DOHH2 (cell line): ENCODE measurements around the gene TREML4.

Experiments
- H3F3A ChIP-seq: fragments of 200-600 bp; sonication (generic), shearing (Covaris generic); 2 replicates; pipeline ENCODE4 v1.6.0; 2016; ENCODE audit warnings: antibody characterized with exemption, mild to moderate bottlenecking; ENCODE audit not compliant: control insufficient read depth, insufficient read depth
- H3K27ac ChIP-seq: fragments of 200-600 bp; sonication (generic); 2 replicates; pipeline ENCODE4 v1.5.1; 2014; ENCODE audit warnings: low read depth, mild to moderate bottlenecking, low read length, moderate library complexity
- H3K27me3 ChIP-seq: fragments of 200-600 bp; sonication (generic); 2 replicates; pipeline ENCODE4 v1.6.1; 2014; ENCODE audit warnings: mild to moderate bottlenecking, low read length, mixed read lengths; ENCODE audit not compliant: control insufficient read depth
- H3K36me3 ChIP-seq: fragments of 200-600 bp; sonication (generic); 2 replicates; pipeline ENCODE4 v1.6.1; 2014; ENCODE audit warnings: mild to moderate bottlenecking, low read length, moderate library complexity, mixed read lengths; ENCODE audit not compliant: control insufficient read depth
- H3K4me1 ChIP-seq: fragments of 200-600 bp; sonication (generic); 2 replicates; pipeline ENCODE4 v1.6.1; 2014; ENCODE audit warnings: mild to moderate bottlenecking, low read length, mixed read lengths; ENCODE audit not compliant: control insufficient read depth
- H3K4me2 ChIP-seq: fragments of 200-600 bp; sonication (generic); 2 replicates; pipeline ENCODE4 v1.6.0; 2014; ENCODE audit warnings: mild to moderate bottlenecking, low read length, moderate library complexity
- H3K4me3 ChIP-seq: fragments of 200-600 bp; sonication (generic); 2 replicates; pipeline ENCODE4 v1.5.1; 2014; ENCODE audit warnings: mild to moderate bottlenecking, low read length, mixed read lengths
- H3K79me2 ChIP-seq: fragments of 200-600 bp; sonication (generic); 2 replicates; pipeline ENCODE4 v1.6.1; 2014; ENCODE audit warnings: mild to moderate bottlenecking, low read length, mixed read lengths; ENCODE audit not compliant: control insufficient read depth
- H3K9me2 ChIP-seq: fragments of 200-600 bp; sonication (generic); replicated peaks from 2 replicates; pipeline ENCODE4 v1.6.1; 2014; ENCODE audit warnings: mild to moderate bottlenecking, low read length, mixed read lengths; ENCODE audit not compliant: control insufficient read depth
- H3K9me3 ChIP-seq: fragments of 200-600 bp; sonication (generic); 2 replicates; pipeline ENCODE4 v1.6.1; 2014; ENCODE audit warnings: antibody characterized with exemption, low read length, mixed read lengths; ENCODE audit not compliant: control insufficient read depth, insufficient read depth
- H4K20me1 ChIP-seq: fragments of 200-600 bp; sonication (generic); 2 replicates; pipeline ENCODE4 v1.6.0; 2014; ENCODE audit warnings: low read depth, mild to moderate bottlenecking, antibody characterized with exemption, low read length, moderate library complexity; ENCODE audit not compliant: control insufficient read depth, insufficient read depth
- EZH2phosphoT487 ChIP-seq: fragments of 200-600 bp; sonication (generic); IDR thresholded peaks from 2 replicates; pipeline ENCODE4 v1.6.1; 2017; ENCODE audit warnings: borderline replicate concordance, mild to moderate bottlenecking, antibody characterized with exemption, low read length, moderate library complexity, mixed read lengths
- TF ChIP-seq, protein P1 (sequence below): fragments of 200-600 bp; sonication (generic); IDR thresholded peaks from one replicate; pipeline ENCODE4 v1.5.1; 2014; ENCODE audit warnings: antibody characterized with exemption, mild to moderate bottlenecking, low read depth, low read length; ENCODE audit not compliant: poor library complexity, severe bottlenecking

The TREML4 gene

DNA sequence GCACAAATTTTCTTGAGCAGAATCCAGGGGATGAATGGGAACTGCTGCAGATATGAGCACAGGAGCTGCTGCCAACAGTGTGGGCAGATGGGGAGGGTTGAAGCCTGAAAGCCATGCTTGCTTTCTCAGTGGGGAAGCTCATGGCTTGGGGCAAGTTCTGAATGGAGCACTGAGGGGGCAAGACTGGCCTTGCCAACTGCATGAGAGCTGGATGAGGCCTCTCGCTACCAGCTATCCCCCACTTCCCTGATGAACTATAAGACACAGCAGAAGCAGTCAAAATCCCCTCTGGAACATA, 30.0 kb downstream of the TREML4 start:
- no peak overlapping the region for H3K4me2 ChIP-seq
- no peak for TF ChIP-seq EZH2phosphoT487
- TF ChIP-seq, protein P1, sequence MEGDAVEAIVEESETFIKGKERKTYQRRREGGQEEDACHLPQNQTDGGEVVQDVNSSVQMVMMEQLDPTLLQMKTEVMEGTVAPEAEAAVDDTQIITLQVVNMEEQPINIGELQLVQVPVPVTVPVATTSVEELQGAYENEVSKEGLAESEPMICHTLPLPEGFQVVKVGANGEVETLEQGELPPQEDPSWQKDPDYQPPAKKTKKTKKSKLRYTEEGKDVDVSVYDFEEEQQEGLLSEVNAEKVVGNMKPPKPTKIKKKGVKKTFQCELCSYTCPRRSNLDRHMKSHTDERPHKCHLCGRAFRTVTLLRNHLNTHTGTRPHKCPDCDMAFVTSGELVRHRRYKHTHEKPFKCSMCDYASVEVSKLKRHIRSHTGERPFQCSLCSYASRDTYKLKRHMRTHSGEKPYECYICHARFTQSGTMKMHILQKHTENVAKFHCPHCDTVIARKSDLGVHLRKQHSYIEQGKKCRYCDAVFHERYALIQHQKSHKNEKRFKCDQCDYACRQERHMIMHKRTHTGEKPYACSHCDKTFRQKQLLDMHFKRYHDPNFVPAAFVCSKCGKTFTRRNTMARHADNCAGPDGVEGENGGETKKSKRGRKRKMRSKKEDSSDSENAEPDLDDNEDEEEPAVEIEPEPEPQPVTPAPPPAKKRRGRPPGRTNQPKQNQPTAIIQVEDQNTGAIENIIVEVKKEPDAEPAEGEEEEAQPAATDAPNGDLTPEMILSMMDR = no peak
- H3F3A ChIP-seq = no peaks in the 10 kb centered on the region
- H3K79me2 ChIP-seq = no peaks in the 10 kb centered on the region
- H4K20me1 ChIP-seq = no peaks in the 10 kb centered on the region
- peaks cover 1% of the 10 kb centered on the region; the same call in 1 of the 2 replicates for H3K9me3 ChIP-seq
- no peaks in the 10 kb centered on the region for H3K4me1 ChIP-seq
- no peak overlapping the region for H3K27ac ChIP-seq
- H3K36me3 ChIP-seq = no peaks in the 10 kb centered on the region
- peaks cover 2% of the 10 kb centered on the region; the same call in 1 of the 2 replicates for H3K27me3 ChIP-seq
- H3K9me2 ChIP-seq = no peaks in the 10 kb centered on the region
- H3K4me3 ChIP-seq = no peak overlapping the region

DNA sequence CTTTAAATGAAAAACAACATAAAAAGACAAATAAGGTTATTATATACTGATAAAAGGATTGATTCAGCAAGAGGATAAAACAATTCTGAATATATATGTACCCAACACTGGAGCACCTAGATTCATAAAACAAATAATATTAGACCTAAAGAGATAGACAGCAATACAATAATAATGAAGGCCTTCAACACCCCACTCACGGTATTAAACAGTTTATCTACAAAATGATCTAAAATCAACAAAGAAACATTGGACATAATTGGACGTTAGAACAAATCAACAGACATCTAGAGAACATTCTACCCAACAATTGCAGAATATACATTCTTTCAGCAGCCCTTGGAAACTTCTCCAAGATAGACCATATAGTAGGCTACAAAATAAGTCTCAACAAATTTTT, 34.3 kb downstream of the TREML4 start:
- no peaks in the 10 kb centered on the region for H4K20me1 ChIP-seq
- no peaks in the 10 kb centered on the region for H3K4me1 ChIP-seq
- no peaks in the 10 kb centered on the region for H3F3A ChIP-seq
- H3K9me2 ChIP-seq = no peaks in the 10 kb centered on the region
- H3K4me3 ChIP-seq = no peak overlapping the region
- TF ChIP-seq EZH2phosphoT487 = no peak
- TF ChIP-seq, protein P1 = no peak
- no peak overlapping the region for H3K27ac ChIP-seq
- H3K36me3 ChIP-seq = no peaks in the 10 kb centered on the region
- no peaks in the 10 kb centered on the region for H3K79me2 ChIP-seq
- no peak overlapping the region for H3K4me2 ChIP-seq
- H3K9me3 ChIP-seq = peaks cover 7% of the 10 kb centered on the region
- no peaks in the 10 kb centered on the region for H3K27me3 ChIP-seq

- TF ChIP-seq EZH2phosphoT487 = no peak
- TF ChIP-seq, protein P1 = no peak
- Histone ChIP-seq H3F3A (no peaks in the 10 kb centered on the region), H3K79me2 (no peaks in the 10 kb centered on the region), H3K4me2 (no peak overlapping the region), H3K36me3 (no peaks in the 10 kb centered on the region), H3K4me3 (no peak overlapping the region), H4K20me1 (no peaks in the 10 kb centered on the region), H3K4me1 (no peaks in the 10 kb centered on the region), H3K27me3 (no peaks in the 10 kb centered on the region), H3K27ac (no peak overlapping the region), H3K9me3 (peaks cover 7% of the 10 kb centered on the region), H3K9me2 (no peaks in the 10 kb centered on the region)
Observed at GRCh38 chr6:41263267-41263666, 35.1 kb downstream of the TREML4 start.

DNA sequence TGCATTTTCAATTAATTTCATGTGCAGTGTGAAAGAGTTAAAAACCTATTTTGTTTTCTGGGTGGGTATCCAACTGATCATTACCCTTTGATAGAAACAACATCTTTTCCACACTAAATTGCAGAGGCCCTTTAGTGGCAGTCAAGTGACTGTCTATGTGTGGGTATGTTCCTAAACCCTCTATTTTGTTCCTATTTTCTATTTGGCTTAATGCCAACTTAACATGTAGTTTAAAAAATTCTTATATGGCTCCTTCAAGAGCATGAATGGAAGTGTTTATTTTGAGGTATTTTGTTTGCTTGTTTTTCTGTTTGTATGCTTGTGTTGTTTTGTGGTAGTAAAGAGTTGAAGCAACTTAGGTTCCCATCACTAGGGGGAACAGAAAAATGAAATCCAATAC, 38.4 kb downstream of the TREML4 start:
- Histone ChIP-seq H3K4me1 (no peaks in the 10 kb centered on the region), H4K20me1 (no peaks in the 10 kb centered on the region), H3F3A (no peaks in the 10 kb centered on the region), H3K9me2 (no peaks in the 10 kb centered on the region), H3K27me3 (no peaks in the 10 kb centered on the region), H3K4me2 (no peak overlapping the region), H3K79me2 (no peaks in the 10 kb centered on the region), H3K4me3 (no peak overlapping the region), H3K9me3 (peaks cover 7% of the 10 kb centered on the region), H3K36me3 (no peaks in the 10 kb centered on the region), H3K27ac (no peak overlapping the region)
- TF ChIP-seq, protein P1 = no peak
- TF ChIP-seq EZH2phosphoT487 = no peak
